ENCODE data around the gene TPRG1L.

TPRG1L gene

GRCh38 chr1:3594706-3595377 is 30.0 kb upstream of the TPRG1L start:
- no peak for DNase-seq

DNA sequence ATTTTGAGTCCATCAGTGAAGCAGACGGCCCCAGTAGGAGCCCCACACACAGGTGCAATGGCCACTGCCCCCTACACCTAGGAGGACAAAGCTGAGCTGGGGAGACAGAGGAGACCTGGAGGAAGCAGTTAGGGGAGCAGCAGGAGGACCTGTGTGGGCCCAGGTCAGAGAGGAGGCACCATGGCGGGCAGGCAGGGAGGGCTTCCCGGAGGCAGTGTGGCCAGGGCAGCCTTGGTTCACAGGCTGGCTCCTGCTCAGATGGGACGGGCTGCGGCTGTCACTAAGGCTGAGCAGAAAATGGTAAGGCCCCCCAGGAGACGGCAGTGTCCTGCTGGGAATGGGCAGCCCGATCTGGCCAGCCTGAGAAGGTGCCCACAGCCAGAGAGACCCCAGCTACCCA is 28.9 kb upstream of the TPRG1L start:
- DNase-seq, result no peak

GRCh38 chr1:3596663-3597598 is 27.9 kb upstream of the TPRG1L start:
- DNase-seq, result no peak

GRCh38 chr1:3597599-3597964 is 27.2 kb upstream of the TPRG1L start:
- no peak for DNase-seq

GRCh38 chr1:3598051-3598491 is 26.7 kb upstream of the TPRG1L start:
- DNase-seq, result no peak

DNA sequence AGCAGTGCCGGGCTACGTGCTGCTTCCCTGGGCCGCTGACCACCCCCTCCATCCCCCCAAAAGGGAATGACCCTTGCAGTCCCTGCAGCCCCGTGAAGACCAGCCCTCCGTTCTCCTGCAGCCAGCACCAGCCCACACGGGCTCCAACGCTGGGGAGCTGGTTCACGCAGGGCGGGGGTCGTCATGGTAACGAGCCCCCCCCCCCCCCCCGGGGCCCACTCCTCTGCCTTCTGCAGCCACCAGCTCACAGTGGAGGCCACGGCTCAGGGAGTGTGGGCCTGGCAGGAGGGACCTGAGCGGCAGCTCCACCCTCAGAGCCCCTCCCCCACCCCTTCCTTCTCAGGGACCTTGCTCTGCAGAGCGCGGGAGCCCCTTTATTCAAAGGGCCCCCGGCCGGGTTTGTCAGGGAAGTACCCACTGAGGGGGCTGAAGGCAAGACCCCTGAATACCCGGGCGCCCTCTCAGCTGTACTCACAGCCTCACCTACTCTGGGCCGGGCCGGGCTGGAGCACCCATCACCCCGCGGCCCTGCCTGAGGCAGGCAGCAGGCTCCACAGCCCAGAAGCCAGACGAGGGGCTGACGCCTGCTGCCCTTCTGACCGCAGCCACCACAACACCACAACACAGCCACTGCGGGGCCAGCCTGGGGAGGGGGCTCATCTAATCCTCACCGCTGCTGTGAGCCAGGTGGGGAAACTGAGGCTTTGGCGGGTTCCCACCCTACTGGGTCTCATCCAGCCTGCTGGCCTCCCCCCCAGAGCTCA is 26.1 kb upstream of the TPRG1L start:
- no peak for DNase-seq

DNA sequence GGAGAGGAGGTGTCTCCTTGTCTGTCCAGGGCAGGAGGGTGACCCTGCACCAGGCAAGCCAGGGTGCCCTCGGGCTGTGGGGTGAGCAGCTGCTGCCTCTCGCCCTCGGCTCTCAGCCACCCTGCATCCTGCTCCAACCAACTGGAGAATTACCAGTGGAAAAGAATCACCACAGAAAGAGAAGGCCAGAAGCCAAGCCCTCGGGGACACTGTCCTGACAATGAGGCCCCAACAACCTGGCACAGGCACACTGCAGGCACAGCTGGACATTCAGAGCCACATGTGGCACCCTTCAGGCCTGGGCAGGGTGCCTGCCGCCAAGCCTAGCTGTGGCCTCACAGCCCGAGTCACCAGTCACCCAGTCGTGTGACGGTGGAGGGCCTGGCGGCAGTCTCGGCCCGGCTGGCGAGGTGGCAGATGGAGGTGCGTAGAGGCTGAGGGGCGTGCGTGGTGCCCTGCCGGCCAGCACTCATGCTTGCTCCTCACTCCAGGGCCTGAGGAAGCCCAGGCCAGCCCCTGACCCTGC is 25.5 kb upstream of the TPRG1L start:
- no peak for DNase-seq

- no peak for DNase-seq
Observed at GRCh38 chr1:3599816-3600215, 25.0 kb upstream of the TPRG1L start.

DNA sequence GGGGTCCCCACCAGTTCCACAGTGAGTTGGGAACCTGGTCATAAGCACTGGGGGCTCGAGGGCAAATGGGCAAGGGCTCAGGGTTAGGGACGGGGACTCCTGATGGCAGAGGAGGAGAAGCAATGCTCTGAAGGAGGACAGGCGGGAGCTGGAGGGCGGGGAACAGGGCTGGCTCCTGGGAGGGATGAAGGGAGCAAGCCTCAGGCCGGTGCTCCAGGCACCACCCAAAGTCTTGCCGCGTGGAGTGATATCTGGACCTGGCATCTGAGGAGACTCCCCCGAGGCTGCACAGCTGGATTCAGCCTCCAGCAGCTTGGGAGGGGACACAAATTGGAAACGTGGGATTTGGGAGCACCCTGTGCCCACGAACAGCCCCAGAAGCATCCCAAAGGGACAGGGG is 24.5 kb upstream of the TPRG1L start:
- DNase-seq, result no peak

- DNase-seq, result no peak
Observed at GRCh38 chr1:3601743-3602142, 23.1 kb upstream of the TPRG1L start.

DNA sequence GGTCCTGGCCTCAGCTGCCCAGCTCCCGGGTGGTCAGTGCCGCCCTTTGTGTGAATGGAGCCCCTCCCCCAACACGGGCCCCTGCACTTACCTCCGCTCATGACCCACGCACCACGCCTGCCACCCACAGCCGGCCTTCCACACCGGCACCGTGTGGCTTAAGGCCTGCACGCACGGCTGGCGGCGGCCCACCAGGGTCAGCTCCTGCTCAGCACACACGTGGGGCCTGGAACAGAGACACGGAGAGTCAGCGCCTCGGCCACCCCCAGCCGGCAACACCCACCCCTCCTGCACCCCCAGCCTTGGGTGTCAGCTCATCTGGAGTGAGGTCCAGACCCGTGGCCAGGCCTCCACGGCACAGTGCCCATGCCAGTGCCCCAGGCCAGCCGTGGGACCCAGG is 22.4 kb upstream of the TPRG1L start:
- no peak for DNase-seq

DNA sequence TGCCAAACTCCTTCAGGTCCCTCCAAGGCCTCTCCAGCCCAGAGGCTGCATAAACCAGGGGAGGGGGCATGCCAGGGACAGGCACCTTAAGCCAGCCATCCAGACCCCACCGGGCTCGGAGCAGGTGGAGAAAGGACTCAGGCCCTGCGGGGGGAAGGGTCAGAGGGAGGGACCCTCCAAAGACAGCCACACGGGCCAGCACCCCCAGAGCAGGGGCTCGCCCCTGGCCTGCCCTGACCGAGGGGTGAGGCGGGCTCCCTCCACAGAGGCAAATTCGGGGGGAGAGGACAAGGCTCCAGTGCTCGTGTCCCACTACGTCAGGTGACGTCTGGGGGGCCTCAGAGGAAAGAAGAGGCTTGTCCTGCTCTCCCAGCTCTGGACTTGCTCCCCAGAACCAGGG is 21.7 kb upstream of the TPRG1L start:
- DNase-seq, result no peak

DNA sequence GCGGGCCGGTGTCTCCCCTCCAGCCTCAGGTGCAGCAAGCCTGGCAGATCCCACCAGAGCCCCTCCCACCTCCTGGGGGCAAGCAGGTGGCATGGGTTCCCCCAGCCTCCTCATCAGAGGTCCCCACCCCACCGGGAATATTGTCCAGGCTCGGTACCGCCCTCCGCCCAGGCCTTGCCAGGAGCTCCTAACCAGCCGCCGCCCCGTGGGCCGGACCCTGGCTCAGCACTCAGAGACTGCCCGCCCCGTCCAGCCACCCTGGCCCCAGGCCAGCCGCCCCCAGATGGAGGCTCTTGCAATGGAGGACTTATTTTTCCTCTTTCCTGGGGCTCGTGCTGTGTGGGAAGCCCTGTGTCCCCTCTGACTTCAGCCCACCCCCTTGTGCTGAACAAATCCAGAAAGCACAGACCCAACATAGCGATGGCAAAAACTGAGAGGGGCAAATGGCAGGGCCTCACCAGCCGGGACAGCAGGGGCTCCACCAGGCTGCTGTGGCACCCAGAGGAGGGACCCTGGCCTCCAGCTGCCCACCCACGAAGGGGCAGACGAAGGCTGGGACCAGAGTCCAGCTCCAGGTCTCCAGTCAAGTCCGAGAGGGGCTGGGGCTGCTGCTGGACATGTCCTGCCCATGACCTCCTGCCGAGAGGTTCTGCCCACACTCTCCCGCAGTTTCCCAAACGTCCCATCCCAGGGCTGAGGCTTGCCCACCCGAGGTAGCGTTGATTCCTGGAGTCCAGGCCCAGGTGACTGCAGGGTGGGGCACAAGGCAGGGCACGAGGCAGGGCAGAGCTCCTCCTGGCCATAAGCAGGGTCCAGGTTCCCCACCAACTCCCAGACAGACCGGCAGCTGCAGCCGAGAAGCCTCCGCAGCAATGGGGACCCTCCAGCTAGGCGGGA is 21.0 kb upstream of the TPRG1L start:
- DNase-seq, result no peak

GRCh38 chr1:3604468-3604974 is 20.3 kb upstream of the TPRG1L start:
- DNase-seq, result no peak

DNA sequence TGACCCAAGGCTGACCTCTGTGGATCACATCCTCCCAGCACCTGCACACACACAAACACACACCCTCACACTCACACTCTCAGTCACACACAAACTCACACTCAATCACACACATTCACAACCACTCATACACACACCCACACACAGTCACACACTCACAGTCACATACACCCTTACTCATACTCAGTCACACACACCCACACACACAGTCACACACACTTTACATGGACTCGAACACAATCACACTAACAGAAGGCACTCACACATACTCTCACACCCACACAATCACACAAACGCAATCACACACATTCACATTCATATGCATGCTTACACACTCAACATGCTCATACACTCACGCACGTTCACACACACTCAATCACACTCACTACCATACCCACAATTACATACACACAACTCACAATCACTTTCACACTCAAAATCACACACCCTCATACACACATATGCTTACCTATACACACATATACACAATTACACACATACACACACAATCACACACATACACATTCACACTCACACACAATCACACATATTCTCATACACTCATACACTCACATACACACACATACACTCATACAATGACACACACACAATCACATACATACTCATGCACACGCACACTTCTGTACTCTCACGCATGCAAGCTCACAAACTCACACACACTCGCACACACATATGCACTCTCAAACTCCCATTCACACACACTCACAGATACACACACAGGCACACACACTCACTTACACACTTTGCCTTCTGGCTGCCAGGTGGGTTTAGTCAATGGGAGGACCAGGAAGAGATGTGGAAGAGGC is 19.6 kb upstream of the TPRG1L start:
- no peak for DNase-seq

DNA sequence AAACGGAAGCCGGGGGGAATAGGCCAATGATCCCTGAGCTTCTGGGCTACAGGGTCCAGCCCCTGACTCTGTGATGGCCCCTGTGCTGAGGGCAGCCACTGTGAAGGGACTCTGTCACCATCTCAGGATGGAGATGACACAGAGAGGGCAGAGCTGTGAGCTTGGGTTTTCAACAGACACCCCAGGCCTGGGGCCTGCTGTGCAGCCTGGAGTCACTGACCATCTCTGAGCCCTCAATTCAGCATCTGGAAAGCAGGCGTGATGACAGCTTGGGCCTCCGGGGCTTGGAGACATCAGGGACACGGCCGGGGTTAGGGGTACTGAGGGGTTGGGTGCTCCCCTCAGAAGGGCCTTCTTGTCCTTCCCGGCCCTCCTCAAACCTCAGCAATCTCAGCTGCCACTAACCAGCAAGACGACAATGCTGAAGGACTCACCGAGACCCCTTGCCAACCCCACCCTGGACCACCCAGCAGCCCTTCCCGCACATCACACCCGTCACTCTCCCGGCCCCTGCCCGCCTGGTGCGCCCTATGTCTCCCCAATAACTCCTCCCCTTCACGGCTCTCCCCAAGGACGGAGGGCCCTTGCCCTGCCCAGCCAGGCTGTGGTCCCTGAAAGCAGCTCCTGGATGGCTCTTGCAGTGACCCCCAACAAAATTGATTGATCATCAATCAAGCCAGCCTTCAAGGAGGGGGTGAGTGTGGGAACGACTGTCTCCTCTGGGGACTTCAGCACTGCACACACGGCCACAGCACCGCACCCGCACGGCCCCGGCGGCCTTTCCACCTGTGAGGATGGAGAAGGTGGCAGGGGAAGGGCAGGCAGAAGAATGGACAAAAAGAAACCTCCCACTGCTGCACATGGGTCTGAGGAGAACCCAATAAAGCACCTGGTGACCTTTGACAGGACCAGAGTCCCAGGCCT is 17.8 kb upstream of the TPRG1L start:
- no peak for DNase-seq

GRCh38 chr1:3607703-3608065 is 17.1 kb upstream of the TPRG1L start:
- no peak for DNase-seq

DNA sequence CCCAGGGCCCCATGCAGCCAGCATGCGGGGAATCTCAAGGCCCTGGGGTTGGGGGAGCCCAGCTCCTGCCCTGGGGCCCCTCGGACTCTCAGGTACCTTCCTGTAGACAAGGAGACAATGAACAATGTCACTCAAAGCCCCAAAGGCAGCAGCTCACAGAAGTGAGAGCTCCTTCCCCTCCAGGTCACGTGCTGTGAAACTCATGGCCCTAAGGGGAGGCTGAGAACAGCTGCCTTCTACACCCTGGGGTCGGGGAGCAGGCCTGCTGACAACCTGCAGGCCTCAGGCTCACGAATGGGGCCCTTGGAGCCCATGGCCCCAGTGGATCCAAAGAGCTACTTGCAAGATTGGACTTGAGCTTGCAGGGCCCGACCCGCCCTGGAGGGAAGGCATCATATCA is 16.7 kb upstream of the TPRG1L start:
- no peak for DNase-seq

DNA sequence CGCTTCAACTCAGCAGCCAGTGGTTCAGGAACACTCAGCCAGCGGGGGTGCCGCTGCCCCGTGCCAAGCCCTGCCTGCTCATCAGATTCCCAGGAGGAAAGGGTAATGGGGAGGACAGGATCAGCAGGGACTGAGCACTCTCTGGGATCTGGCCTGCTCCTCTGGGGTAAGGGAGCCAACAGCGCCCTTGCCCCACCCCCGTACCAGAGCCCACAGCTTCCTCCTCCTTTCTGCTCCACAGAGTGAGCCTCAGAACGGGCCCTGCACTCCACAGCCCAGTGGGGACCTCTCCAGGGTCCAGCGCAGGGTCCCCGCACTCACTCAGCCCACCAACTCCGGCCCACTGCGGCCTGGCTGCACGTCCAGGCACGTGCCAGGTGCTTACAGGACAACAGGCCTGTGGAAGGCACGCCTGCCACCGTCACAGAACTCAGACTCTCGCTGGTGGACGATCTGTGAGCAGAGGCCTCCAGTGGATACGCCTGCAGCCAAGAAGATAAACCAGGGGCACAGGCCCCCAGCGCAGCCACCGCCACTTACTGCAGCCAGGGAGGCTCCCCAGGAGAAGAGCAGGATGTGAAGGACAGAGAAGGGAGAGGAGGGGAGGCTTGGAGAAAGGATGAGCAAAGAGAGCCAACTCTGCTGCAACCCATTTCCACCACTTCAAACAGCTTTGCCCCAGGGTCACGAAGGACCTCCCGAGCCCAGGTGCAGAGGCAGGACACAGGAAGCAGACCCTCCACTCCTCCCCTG is 15.6 kb upstream of the TPRG1L start:
- no peak for DNase-seq

All from NCI-H2029 treated with DMSO at 0.1 percent for 48 hours (cell line).